ENCODE results near the gene ZSCAN5B.

DNA sequence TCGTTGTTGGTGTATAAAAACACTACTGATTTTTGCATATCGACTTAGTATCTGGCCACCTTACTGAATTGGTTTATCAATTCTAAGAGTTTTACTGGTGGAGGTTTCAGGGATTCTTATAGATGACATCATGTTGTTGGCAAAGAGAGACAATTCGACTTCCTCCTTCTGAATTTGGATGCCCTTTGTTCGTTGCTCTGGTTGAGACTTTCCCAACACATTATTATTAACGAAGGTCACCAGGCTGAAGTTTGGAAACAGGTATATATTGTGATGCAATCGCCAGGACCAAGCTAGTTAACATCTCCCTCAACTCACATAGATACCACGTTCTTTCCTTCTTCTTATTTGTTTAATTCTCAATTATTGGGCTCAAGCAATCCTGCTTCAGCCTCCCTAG is 2.1 kb upstream of the ZSCAN5B start:
- TF ChIP-seq POLR2AphosphoS5 (IDR thresholded peaks at IDR 0.05; ENCODE audit: low read depth, low read length) (no peak), POLR2A (IDR thresholded peaks at IDR 0.05; ENCODE audit: low read depth, low read length) (no peak), TAF1 (IDR thresholded peaks at IDR 0.05; ENCODE audit: borderline replicate concordance, low read depth, low read length) (no peak)

Measured in GM12892 (cell line).